Fibroblast of villous mesenchyme (primary cell): ENCODE results near the gene CACNG4. TPM values are rescaled to one million over a fixed set of nuclear protein-coding genes. Genes with fewer than 3 reads are reported as not detected.
A peak's percentile ranks its signal among the peaks of the same experiment; 100 is the strongest.

ENCODE experiments used
- DNase-seq: peaks from one replicate; pipeline ENCODE4 v3.0.0-alpha.2; 2010; ENCODE audit warnings: low read depth
- H3K4me3 ChIP-seq: 2 replicates; pipeline ENCODE4 v1.5.1; 2011; ENCODE audit warnings: low read depth, mild to moderate bottlenecking, low read length
- total RNA-seq: library from RNA; depleted of rRNA; stranded (reverse); fragments of >200 nt; gene quantifications from 2 replicates; pipeline ENCODE4 v1.2.3, GENCODE V29; 2012
- TF ChIP-seq, protein P1 (sequence below): IDR thresholded peaks from 2 replicates; pipeline ENCODE4 v1.5.1; 2012; ENCODE audit warnings: low read depth, mild to moderate bottlenecking, low read length; ENCODE audit not compliant: insufficient read depth

Gene CACNG4
- total RNA-seq, 1 donor: not detected

DNA sequence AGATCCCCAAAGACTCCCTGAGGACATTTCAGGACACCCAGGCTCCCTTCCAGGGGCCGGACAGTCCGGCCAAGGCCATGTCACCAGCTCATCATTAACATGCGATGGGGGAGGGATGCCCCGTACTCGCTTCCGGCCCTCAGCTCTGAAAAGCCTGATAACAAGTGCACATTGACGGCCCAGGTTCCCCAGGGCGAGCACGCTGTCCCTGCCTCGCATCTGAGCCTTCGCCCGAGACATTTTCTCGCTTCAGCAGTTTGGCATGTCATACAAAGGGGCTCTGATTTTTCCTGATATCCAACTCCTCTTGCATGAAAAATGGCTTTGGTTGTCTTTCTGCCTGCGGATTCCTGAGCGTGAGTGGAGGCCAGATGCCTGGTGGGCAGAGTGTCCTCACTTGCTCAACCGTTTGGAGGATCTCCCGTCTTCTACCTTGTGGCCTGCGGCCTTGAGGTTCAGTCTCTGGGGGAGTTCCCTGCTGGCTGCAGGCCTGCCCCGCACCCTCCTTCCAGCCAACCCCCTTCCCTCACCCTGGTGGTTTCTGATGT, 14.1 kb downstream of the CACNG4 start:
- TF ChIP-seq, protein P1, sequence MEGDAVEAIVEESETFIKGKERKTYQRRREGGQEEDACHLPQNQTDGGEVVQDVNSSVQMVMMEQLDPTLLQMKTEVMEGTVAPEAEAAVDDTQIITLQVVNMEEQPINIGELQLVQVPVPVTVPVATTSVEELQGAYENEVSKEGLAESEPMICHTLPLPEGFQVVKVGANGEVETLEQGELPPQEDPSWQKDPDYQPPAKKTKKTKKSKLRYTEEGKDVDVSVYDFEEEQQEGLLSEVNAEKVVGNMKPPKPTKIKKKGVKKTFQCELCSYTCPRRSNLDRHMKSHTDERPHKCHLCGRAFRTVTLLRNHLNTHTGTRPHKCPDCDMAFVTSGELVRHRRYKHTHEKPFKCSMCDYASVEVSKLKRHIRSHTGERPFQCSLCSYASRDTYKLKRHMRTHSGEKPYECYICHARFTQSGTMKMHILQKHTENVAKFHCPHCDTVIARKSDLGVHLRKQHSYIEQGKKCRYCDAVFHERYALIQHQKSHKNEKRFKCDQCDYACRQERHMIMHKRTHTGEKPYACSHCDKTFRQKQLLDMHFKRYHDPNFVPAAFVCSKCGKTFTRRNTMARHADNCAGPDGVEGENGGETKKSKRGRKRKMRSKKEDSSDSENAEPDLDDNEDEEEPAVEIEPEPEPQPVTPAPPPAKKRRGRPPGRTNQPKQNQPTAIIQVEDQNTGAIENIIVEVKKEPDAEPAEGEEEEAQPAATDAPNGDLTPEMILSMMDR: no peak

DNA sequence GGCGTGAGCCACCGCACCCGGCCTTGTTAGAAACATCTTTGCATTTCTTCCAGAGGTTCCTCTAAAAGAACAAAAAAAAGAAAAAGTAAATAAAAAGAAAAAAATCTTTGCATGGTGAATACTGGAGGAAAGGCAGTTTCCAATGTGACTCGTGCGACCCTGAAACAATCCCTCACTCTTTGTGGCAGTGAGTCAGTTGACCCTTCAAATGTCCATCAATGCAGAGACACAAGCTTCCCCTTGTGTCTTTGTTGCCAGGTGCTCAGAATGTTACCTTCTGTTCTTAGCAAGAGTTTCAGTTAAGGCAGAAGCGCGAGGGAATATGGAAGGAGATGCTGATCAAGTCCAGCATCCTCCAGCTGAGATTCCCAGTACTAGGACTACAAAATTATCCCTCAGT, 16.4 kb downstream of the CACNG4 start:
- no peak for DNase-seq
- TF ChIP-seq, protein P1: no peak
- no peak overlapping the region for H3K4me3 ChIP-seq

More for the DNA sequence above, 14.1 kb downstream of the CACNG4 start:
- no peak overlapping the region for H3K4me3 ChIP-seq
- no peak for DNase-seq

DNA sequence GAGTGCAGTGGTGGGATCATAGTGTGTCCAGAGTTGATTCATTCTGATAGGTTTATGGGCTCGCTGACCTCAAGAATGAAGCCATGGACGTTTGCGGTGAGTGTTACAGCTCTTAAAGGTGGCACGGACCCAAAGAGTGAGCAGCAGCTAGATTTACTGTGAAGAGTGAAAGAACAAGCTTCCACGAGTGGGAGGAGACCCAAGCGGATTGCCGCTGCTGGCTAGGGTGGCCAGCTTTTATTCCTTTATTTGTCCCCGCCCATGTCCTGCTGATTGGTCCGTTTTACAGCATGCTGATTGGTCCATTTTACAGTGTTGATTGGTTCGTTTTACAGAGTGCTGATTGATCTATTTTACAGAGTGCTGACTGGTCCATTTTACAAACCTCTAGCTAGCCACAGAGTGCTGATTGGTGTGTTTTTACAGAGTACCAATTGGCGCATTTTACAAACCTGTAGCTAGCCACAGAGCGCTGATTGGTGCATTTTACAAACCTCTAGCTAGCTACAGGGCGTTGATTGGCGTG, 17.5 kb downstream of the CACNG4 start:
- peak; percentile 77 for DNase-seq
- H3K4me3 ChIP-seq: no peak overlapping the region
- TF ChIP-seq, protein P1: no peak

DNA sequence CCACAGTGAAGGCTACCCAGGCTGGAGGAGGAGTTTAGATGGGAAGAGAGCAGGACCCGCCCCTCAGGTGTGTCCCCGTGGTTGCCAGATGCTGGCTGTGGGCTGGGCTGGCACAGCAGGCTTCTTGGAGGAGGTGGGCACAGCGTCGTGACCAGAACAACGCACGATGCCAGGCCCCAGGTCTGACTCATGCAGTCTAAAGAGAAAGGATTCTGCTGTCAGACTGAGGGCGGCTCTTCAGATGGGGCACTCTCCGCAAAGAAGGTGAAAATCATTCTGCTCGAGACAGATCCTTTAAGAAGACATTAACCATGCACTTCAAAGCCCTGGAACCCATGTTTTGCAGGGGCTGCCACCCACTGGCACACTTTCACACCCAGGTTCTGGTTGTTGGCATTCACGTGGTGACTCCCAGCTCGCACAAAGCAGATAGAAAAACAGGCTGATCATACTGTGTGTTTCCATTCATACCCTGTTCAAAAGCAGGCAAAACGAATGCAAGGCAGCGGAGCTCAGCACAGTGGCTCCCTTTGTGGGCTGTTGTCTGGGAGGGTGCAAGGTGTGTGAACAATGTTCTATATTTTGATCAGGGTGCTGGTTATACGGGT, 19.0 kb downstream of the CACNG4 start:
- DNase-seq: no peak
- TF ChIP-seq, protein P1: no peak
- no peak overlapping the region for H3K4me3 ChIP-seq

DNA sequence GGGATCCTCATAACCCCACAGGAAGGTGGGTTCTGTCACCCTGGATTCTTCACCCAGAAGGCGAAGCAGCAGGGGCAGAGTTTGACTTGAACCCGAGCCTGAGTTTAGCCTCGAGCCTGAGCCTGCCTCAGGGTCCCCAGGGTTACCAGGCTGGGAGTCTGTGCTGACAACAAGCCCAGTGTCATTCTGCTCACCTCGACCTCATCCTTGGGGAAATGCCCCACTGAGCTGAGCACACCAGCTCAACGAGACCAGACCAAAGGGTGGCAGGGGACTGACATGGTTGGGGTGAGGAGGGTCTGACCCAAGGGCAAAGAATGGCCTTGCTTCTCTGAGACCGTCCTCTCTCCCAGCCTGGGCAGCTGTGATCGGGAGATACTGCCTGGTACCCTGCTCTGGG, 20.2 kb downstream of the CACNG4 start:
- H3K4me3 ChIP-seq: no peak overlapping the region
- DNase-seq: no peak
- TF ChIP-seq, protein P1: no peak

DNA sequence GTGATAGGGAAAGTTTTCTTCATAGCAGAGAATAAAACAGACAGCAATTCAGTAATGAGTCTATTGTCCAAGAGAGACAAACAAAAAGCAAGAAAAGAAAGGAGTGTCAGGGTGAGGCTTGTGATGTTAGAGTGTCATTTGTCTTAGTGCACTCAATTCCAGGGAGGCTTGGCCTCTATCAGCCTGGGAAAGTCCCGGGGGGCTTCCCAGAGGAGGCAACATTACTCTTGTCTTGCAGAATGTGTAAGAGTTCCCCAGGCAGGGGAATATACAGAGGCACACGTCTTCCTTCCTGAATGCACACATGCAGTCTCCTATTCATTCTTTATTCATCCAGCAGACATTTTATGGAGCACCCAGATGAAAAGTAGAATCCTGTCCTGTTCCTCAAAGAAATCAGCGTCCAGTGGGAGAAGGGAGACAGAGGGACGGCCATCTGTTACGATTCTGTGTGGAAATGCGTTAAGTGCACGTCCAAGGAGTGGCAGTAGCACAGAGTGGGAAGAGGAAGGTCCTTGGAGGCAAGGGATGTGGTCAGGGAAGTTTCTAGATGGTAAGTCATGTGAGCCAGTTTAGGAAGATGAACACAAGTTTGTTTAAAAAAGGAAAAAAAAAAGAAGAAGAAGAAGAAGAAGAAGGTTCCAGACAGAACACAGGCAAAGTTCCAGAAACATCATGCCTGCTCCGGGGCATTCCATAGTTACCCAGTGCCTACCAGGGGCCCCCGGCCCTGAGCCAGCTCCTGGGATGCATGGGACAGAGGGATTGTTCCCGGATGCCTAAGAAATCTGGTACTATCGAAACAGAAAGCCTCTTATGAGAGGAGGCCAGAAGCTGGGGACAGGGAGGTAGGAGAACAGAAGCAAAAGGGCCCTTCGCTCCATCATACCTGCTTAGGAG, 21.1 kb downstream of the CACNG4 start:
- TF ChIP-seq, protein P1: no peak
- no peak for DNase-seq
- no peak overlapping the region for H3K4me3 ChIP-seq
